ENCODE data around the gene MARS2.
"Not testable (repeated sequence)": the region's sequence is repeated elsewhere in the genome, so short reads cannot be mapped to it uniquely, and the experiment has no call there.

The MARS2 gene

DNA sequence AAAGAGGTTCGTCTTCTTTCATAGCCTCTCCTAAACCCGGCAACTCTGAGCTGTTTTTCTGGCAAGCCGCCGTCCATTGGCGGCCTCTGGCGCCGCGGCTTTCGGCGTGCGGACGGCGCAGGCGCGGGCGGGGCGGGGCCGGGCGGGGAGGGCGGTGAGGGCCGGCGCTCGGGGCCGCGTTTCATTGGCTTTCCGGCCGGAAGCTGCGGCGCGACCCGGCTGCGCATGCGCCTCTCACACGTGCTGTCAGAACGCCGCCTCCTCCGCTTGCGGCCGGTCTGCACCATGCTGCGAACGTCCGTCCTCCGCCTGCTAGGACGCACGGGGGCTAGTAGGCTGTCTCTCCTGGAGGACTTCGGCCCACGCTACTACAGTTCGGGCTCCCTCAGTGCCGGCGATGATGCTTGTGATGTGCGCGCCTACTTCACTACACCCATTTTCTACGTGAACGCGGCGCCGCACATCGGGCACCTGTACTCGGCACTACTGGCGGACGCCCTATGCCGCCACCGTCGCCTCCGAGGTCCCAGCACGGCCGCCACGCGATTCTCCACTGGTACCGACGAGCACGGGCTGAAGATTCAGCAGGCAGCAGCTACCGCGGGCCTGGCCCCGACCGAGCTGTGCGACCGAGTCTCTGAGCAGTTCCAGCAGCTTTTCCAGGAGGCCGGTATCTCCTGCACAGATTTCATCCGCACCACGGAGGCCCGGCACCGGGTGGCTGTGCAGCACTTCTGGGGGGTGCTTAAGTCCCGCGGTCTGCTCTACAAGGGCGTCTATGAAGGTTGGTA, at the start of gene MARS2:
Gene MARS2 (plus strand): TSS at position 249 of the 791 bp plus-strand sequence. CDS start 37 bp downstream, at position 286.
- DNase-seq, result peak; percentile 83

DNA sequence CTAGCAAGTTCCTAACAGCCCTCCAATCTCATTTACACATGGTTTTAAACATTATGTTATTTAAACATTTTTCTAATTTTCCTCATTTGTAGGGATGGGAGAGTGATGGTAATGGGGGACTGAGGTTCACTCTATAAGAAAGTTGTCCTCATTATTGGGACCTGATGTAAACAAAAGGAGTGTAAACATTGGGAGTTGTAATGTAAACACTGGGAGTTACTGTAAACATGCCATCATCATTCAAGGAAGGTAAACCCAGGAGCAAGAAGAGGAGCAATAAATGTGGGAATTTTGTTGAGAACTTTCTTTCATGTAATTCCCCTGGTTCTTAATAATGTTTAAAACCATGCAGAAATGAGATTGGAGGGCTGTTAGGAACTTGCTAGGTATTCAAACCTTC, 47.6 kb upstream of the MARS2 start:
- no peak for DNase-seq

DNA sequence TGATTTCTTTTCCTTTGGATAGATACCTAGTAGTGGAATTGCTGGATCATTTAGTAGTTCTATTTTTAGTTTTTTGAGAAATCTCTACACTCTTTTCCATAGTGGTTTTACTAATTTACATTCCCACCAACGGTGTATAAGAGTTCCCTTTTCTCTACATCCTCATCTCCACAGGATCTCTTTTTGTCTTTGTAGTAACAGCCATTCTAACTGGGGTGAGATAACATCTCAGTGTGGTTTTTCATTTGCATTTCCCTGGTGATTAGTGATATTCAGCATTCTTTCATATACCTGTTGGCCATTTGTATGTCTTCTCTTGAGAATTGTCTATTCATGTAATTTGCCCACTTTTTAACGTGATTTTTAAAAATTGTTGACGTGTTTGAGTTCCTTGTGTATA, 43.5 kb upstream of the MARS2 start:
- no peak for DNase-seq

DNA sequence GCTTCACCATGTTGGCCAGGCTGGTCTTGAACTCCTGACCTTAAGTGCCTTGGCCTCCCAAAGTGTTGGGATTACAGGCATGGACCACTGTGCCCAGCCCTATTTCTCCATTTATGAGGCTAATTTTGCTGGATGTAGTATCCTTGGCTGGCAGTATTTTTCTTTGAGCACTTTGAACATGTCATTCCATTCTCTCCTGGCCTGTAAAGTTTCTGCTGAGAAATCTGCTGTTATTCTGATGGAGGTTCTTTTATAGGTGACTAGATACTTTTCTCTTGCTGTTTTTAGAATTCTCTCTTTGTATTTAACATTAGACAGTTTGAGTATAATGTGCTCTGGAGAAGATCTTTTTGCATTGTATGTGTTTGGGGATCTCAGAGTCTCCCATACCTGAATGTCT, 38.9 kb upstream of the MARS2 start:
- DNase-seq, result no peak

DNA sequence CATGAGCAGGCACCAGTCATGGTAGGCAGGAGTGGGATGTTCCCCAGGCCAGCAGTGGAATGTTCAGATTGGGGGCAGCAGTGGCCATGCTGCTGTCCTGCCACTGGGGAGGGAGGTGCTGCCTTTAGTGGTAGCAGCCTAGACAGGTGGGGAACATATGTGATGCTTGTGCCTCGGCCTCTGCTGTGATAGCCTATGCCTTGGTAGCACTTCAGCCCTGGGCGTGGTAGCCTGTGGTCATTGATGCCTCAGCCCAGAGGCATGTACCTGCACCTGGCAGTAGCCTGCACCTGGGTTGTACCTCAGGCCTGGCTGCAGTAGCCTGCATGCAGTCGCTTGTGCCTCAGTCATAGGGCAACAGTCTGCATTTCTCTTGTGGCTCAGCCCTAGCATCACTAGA, 36.9 kb upstream of the MARS2 start:
- DNase-seq, result no peak

DNA sequence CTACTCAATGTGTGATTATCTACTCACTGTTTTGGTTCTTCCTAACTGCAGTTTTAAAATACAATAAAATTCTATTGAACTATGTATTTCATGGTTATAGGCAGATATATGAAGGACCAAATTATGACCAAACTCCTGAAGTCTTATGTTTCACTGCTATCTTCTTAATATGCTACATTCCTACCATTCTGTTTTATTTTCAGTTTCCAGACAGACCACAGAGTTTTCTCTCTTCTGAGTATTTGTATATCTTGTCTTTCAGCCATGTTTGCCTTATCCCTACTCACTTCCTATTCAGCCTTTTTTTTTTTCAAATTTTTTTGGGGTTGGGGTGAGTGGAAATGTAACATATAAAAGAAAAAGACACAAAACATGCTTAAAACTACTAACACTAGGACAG, 36.1 kb upstream of the MARS2 start:
- DNase-seq, result no peak

DNA sequence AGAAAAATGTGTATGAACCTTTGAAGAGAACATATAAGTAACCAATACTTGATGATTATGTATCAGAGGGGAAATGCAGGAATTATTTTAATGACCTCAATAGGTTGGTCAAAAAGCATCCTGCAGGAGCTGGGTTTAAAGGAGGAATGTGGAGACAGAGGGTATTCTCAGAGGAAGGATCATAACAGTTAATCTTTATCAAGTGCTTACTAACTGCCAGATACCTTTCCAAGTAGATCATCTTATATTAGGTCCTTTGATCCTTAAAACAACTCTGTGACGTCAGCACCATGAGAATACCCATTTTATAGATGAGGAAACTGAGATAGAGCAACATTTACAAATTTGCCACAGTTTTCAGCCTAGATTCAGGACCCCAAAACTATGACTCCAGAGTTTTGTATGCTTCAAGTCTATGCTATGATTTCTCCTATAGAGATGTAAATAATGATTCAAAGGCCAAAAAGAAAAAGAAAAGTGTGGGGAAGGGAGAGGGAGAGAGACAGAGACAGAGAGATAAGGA, 32.7 kb upstream of the MARS2 start:
- DNase-seq, result no peak

DNA sequence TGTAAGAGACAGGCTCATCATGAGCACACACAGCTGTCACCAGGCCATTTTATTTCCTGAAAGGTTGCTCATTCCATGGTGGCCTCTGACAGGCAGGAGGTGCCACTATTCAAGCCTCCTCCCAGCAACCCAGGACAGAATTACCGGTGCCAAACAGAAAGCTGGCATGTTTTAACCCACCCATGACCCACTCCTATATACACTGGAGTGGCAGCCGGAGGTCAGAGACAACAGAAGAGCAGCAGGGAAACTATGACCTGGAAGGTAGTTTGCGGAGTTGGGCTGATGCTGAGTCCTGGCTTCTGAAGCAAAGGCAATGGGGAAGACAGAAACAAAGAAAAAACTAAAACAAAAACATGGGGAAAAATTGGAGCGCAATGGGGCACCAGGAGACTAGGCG, 32.1 kb upstream of the MARS2 start:
- DNase-seq, result no peak

DNA sequence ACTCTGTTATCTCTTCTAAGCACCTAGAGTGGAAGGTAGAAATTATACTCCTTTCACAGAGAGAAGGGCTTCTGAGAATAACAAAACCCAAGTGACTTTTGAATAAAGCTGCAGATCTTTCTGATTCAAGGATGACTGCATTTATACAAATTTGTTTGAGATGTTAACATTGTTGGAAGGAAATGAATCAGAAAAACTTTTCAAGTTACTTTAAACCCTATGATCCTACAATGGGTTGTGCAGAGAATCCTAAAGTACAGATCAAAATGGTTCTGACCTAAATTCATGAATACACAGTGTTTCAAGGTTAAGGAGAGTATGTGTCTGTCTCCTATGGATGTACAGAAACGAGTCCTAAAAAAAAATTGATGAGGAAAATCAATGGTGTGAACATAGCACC, 31.6 kb upstream of the MARS2 start:
- DNase-seq, result no peak

DNA sequence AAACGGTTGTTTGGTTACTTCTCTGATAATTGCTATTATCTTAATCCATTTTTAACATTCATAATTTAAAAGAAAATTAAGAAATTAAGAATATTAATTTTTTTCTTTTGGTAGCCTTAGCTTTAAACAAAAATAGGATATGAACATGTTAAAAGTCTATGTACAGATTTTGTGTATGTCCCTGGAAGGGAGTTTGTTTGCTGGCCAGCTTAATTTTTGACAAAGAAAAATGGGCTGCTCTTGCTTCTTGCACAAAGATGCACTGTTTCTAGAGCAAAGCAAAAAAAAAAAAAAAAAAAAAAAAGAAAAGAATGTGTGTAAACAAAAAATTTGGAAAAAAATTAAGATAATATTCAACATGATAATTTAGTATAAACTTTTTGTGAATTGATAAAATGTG, 31.1 kb upstream of the MARS2 start:
- no peak for DNase-seq

DNA sequence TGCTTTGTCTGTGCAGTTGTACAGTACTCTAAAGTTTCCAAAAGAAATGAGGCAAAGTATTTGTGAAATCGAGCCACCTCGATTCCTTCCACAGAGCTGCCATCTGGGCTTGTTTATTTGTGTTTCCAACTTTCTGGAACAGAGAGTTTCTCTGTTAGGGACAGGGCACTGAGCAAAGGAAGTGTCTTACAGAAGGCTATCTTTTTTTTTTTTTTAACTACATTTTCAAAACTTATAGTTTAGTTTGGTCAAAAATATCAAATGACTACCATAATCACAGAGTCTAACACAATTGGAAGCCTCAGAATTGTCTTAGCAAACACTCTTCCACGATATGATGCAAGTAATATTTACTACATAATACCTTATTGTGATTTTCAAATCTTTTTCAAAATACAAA, 30.6 kb upstream of the MARS2 start:
- DNase-seq, result no peak

DNA sequence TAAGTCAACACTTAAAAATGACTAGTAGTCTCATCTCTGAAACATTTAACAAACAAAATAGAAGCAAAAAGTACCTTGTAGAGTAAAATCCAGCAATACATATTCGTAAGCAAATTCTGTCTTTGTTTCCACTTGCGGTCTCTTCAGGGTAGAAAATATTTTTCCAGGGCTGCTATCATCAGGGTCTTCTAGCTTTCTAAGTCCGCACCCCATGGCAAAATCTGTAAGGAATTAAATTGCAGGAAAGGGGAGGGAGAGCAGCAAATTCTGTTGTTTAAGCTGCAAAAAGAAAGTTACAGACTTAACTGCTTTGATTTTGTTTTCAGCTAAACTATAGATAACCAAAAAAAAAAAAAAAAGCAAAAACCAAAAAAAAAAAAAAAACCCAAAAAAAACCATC, 29.9 kb upstream of the MARS2 start, which contains the start of gene RFTN2:
Gene RFTN2 (minus strand): TSS at position 342 of the 400 bp plus-strand sequence. CDS start 129 bp downstream, at position 213.
- DNase-seq, result no peak

DNA sequence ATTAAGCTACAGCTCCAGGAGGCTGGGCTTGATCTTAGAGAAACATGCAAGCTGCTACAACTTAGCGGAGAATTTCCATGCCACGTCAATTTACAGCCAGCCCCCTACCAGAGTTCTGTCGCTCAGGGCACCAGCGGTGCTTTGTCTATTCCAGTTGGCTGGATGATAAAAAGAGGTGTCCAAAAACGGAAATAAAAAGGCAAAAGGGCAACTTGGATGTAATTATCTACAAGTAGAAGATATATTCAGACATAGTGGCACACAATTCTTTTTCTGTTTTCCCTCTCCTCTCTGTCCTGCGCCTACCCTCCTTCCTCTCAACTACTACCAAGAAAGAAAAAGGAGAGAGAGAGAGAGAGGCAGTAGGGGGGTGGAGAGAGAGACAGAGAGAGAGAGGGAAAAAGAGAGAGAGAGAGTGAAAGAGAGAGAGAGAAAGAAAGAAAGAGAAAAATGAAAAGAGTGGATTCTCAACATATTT, 29.4 kb upstream of the MARS2 start:
- no peak for DNase-seq

DNA sequence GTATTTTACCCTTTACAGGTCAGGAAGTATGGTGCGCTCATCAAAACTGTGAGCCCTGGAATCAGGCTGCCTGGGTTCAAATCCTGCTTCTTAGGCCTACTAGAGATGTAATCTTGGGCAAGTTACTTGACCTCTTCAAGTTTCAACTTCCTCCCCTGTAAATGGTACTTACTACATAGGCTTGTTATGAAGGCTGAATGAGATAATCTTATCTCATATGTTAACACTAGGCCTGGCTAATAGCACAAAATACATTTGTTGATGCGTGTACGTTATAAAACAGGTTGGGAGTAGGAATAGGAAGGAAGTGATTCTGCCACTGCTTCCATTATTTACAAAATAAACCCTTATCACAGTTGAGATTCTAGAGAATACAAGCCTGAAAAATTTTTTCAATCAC, 28.1 kb upstream of the MARS2 start:
- DNase-seq, result no peak

DNA sequence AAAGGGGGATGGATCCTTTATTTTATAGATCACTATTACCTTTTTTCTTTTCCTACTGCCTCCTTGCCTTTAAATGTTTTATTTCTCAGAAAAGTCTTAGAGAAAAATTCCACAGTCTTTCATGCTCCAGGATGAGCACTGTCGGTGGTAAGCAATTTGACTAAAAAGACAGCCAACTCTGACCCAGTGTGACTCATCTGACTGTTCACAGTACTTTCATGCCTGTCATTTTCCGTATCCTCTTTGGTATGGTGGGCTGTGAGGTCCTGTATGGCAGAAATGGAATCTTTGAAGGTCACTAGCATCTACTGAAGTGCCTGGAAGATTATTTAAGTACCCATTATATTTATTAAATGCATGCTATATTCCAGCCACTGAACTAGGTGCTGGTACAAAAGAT, 27.7 kb upstream of the MARS2 start:
- DNase-seq, result no peak

DNA sequence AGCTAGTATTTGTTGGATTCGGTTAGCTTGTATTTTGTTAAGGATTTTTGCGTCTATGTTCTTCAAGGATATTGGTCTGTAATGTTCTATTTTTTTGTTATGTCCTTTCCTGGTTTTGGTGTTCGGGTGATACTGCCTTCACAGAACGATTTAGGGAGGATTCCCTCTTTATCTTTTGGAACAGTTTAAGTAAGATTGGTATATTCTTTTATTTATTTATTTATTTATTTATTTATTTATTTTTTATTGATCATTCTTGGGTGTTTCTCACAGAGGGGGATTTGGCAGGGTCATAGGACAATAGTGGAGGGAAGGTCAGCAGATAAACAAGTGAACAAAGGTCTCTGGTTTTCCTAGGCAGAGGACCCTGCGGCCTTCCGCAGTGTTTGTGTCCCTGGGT, 10.0 kb upstream of the MARS2 start:
- DNase-seq, result not testable (repeated sequence)

DNA sequence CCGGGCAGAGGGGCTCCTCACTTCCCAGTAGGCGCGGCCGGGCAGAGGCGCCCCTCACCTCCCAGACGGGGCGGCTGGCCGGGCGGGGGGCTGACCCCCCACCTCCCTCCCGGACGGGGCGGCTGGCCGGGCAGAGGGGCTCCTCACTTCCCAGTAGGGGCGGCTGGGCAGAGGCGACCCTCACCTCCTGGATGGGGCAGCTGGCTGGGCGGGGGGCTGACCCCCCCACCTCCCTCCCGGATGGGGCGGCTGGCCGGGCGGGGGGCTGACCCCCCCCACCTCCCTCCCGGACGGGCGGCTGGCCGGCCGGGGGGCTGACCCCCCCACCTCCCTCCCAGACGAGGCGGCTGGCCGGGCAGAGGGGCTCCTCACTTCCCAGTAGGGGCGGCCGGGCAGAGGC, 9.2 kb upstream of the MARS2 start:
- DNase-seq, result not testable (repeated sequence)

DNA sequence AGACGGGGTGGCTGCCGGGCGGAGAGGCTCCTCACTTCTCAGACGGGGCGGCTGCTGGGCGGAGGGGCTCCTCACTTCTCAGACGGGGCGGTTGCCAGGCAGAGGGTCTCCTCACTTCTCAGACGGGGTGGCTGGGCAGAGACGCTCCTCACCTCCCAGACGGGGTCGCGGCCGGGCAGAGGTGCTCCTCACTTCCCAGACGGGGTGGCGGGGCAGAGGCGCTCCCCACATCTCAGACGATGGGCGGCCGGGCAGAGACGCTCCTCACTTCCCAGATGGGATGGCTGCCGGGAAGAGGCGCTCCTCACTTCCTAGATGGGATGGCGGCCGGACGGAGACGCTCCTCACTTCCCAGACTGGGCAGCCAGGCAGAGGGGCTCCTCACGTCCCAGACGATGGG, 8.6 kb upstream of the MARS2 start:
- not testable (repeated sequence) for DNase-seq

DNA sequence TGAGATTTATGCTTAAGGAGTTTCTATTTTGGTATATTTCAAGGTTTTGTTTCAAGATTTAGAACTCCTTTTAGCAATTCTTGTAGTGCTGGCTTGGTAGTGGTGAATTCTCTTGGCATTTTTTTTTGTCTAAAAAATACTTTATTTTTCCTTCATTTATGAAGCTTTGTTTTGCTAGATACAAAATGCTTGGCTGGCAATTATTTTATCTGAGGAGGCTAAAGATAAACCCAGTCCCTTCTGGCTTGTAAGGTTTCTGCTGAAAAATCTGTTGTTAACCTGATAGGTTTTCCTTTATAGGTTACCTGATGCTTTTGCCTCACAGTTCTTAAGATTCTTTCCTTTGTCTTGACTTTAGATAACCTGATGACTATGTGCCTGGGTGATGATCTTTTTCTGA, 5.4 kb upstream of the MARS2 start:
- not testable (repeated sequence) for DNase-seq

DNA sequence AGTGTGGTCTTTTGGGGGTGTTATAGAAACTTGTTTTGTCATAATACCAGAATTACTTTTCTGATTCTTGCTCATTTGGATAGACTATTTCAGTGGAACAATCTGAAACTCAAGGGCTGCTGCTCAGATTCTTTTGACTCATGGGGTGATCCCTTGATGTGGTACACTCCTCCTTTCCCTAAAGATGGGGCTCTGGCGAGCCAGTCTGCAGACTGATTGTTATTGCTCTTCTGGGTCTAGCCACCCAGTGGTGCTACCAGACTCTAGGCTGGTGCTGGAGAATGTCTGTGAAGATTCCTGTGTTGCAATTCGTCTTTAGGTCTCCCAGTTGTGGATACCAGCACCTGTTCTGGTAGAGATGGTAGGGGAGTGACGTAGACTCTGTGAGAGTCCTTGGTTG, 4.2 kb upstream of the MARS2 start:
- no peak for DNase-seq

DNA sequence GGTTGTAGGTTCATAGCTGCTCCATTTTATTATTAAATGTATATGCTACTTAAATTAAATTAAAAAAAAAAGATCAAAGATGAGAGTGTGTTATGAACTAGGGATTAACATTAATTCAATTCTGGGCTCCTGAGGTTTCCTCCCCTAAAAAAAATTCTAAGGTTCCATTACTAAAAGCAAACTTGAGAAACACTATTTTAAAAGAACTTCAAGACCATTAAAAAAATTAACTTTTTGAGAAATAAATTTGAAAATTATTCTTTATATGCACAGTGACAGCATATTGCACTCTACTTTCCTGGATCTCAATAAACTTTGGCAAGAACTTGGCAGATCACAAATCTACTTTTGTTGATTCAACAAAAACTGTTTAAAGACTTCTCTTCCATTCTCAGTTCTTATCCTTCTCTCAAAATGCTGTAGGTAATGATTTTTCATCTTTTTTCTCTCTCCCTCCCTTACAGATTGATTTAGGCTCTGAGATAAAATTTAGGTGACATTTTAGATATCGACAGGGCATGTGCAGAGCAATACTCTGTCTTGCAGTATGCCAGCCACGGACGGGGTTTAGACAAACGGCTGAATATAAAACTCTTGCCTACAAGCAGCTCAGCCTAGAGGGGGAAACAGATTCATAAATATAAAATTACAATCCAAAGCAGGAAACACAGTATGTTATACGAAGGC, 592 bp upstream of the MARS2 start:
- DNase-seq, result no peak

DNA sequence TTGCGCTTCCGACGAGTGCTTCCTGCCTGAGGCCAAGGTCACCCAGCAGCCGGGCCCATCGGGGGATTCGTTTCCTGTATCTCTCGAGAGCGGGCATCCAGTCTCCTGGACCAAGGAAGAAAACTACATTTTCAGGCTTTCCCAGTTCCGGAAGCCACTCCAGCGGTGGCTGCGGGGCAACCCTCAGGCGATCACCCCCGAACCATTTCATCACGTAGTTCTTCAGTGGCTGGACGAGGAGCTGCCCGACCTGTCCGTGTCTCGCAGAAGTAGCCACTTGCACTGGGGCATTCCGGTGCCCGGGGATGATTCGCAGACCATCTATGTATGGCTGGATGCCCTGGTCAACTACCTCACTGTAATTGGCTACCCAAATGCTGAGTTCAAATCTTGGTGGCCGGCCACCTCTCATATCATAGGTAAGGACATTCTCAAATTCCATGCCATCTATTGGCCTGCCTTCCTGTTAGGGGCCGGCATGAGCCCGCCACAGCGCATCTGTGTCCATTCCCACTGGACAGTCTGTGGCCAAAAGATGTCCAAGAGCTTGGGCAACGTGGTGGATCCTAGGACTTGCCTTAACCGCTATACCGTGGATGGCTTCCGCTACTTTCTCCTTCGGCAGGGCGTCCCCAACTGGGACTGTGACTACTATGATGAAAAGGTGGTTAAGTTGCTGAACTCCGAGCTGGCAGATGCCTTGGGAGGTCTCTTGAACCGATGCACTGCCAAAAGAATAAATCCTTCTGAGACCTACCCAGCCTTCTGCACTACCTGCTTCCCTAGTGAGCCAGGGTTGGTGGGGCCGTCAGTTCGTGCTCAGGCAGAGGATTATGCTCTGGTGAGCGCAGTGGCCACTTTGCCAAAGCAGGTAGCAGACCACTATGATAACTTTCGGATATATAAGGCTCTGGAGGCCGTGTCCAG, 1.0 kb downstream of the MARS2 start:
- DNase-seq, result no peak

DNA sequence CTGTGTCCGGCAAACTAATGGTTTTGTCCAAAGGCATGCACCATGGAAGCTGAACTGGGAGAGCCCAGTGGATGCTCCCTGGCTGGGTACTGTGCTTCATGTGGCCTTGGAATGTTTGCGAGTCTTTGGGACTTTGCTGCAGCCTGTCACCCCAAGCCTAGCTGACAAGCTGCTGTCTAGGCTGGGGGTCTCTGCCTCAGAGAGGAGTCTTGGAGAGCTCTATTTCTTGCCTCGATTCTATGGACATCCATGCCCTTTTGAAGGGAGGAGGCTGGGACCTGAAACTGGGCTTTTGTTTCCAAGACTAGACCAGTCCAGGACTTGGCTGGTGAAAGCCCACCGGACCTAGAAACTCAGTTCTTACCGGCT, 1.7 kb downstream of the MARS2 start:
- no peak for DNase-seq
